Activated T-cell treated with anti-CD3 and anti-CD28 coated beads, Interleukin-2, amount 50 U/mL, for 72 hours (primary cell): ENCODE results near the gene SLC29A1. TPM values are rescaled to one million over a fixed set of nuclear protein-coding genes. Genes with fewer than 3 reads are reported as not detected.

Experiments
- ATAC-seq, 2 donors: fragments of 150-1000 bp; cut with Tn5 transposase; replicated peaks in 1 of 2; 2 replicates each; pipeline ENCODE4 v1.10.0; 2021; ENCODE audit warnings: moderate library complexity in 2 of 2, mild to moderate bottlenecking in 1 of 2
- DNase-seq, 2 donors: peaks; one replicate each; pipeline ENCODE4 v3.0.0; 2021 to 2022; ENCODE audit warnings: mixed read lengths in 1 of 2
- H3K27ac Mint-ChIP-seq: one replicate; pipeline ENCODE4 v1.8.0; 2022; ENCODE audit warnings: mild to moderate bottlenecking, moderate library complexity, mixed read lengths
- H3K27me3 Mint-ChIP-seq: one replicate; pipeline ENCODE4 v1.8.0; 2022; ENCODE audit warnings: low read depth, mixed read lengths
- H3K36me3 Mint-ChIP-seq, 2 donors: one replicate each; pipeline ENCODE4 v1.8.0; 2022; ENCODE audit warnings: mixed read lengths in 2 of 2, mild to moderate bottlenecking in 1 of 2; ENCODE audit not compliant: insufficient read depth in 2 of 2
- H3K4me1 Mint-ChIP-seq: one replicate; pipeline ENCODE4 v1.8.0; 2022; ENCODE audit warnings: low read depth, mixed read lengths
- H3K4me3 Mint-ChIP-seq, 2 donors: one replicate each; pipeline ENCODE4 v1.8.0; 2022; ENCODE audit warnings: mild to moderate bottlenecking in 2 of 2, mixed read lengths in 2 of 2, moderate library complexity in 2 of 2
- H3K9me3 Mint-ChIP-seq, 2 donors: one replicate each; pipeline ENCODE4 v1.8.0; 2022; ENCODE audit warnings: mixed read lengths in 2 of 2
- total RNA-seq, 2 donors: library from RNA; stranded (reverse); gene quantifications; one replicate each; pipeline ENCODE4 v1.2.3, GENCODE V29; 2022

Gene SLC29A1
- total RNA-seq, 2 donors from 2014 or later: 21.7 to 28.0 TPM

DNA sequence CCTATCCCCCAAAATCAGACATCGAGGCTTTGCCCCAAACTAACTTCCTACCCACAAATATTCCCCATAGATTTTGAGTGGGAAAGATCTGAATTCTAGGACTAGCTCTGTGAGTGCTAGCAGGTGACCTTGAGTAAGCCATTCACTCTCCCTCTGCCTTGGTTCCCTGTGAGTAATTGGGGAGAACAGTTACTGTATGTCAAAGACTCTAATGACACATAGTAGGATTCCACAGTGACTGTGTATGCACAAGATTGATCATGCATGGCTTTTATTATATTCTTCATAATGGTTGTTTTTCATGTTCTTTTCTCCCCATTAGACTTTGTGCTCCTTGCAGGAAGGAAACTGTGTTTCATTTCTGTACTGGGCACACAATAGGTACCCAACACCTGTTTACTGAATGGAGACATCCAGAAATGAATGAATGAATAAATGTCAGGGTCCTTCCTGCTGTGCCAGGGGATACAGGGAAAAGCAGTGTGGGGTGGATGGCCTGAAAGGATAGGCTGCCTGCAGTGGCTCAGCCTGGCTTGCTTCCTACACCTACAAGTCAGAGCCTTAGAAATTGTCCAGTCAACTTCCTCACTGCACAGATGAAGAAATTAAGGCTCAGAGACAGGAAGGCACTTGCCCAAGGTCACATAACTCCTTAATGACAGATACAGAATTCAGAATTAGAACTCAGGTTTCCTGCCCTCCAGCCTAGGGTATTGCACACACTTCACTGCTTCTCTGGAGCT lies 46.0 kb downstream of the SLC29A1 start:
- peak; percentile 57 to 59 for ATAC-seq
- DNase-seq: no peak
- H3K9me3 Mint-ChIP-seq: no peaks in the 10 kb centered on the region
- H3K36me3 Mint-ChIP-seq: peaks cover 5% of the 10 kb centered on the region in 2 donors
- peaks cover 44% of the 10 kb centered on the region for H3K4me1 Mint-ChIP-seq
- peaks cover 68% of the 10 kb centered on the region for H3K27me3 Mint-ChIP-seq
- H3K27ac Mint-ChIP-seq: no peak overlapping the region
- H3K4me3 Mint-ChIP-seq: peak overlapping the region; percentile 53 to 75

DNA sequence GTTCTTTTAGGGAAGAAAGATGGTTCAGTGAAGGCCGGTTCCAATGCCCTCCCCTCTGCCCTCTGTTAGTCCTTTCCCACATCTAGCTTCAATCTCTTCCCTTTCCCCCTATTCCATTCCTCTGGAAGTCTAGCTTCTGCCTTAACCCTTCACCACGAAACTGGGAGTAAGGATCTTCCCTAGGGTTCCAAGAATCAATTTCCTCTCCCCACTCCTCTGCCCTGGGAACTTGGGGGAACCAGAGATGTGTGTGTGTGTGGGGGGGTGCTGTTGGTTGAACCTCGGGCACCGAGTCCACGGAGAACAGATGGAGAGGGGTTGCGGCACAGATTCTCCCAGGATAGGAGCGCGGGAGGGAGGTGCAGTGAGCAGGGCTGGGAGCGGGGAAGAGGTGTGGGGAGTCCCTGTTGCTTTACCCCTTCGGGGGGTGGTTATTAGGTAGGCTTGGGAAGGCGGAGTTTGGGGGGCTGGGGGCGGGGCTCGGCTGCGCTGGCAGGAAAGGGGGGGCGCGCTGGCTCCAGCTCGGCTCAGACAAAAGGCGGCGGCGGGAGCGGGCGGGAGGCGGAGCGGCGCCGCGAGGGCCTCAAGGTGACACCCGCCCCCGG lies 46.6 kb downstream of the SLC29A1 start, which contains the start of gene TMEM151B:
TMEM151B (plus strand) TSS at position 530 of the 605 bp plus-strand sequence. CDS start 293 bp downstream, outside the sequence.
- H3K36me3 Mint-ChIP-seq: peaks cover 0 to 2% of the 10 kb centered on the region in 2 donors
- no peaks in the 10 kb centered on the region for H3K9me3 Mint-ChIP-seq
- DNase-seq (no peak), ATAC-seq (no peak)
- no peak within 1 kb of the TSS for H3K27ac Mint-ChIP-seq
- H3K27me3 Mint-ChIP-seq: peaks cover 74% of the 10 kb centered on the region
- H3K4me1 Mint-ChIP-seq: peaks cover 41% of the 10 kb centered on the region
- H3K4me3 Mint-ChIP-seq: peak within 1 kb of the TSS; percentile 53 to 75

DNA sequence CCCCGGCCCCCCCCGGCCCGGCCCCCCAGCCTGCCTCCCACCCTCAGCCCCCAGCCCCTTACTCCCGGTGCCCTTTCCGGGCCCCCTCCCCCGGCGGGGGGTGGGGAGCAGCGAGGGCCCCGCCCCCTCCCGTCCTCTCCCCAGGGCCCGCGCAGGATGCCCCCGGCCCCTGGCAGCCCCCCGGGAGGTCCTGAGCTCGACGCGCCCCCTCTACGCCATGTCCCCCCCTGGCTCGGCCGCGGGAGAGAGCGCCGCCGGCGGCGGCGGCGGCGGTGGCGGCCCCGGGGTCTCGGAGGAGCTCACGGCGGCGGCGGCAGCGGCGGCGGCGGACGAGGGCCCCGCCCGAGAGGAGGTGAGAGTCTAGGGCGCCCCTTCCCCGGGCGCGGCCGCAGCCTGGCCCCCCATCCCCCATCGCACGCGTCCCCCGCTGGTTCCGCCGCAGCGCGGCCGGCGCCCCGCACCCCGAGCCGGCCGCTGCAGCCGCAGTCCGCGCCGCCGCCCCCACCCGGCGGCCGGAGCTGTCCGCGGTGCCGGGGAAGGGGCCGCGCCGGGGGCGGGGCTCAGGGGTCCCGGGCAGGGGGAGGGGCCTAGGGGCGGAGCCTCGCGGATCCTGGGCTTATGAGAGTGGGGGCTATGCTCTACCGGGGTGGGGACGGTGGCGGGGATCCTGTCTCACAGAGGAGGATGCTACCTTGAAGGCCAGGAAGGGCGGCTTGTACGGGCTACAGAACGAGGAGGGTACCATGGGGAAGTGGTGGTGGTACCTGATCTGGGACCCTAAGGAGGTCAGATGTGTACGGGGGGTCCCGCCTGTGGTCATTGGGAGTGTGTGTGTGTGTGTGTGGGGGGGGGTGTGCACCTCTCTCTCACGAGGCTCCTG lies 47.4 kb downstream of the SLC29A1 start:
- H3K4me1 Mint-ChIP-seq: peaks cover 39% of the 10 kb centered on the region
- H3K27me3 Mint-ChIP-seq: peaks cover 74% of the 10 kb centered on the region
- ATAC-seq: no peak
- H3K4me3 Mint-ChIP-seq: peak overlapping the region; percentile 51 to 70
- no peak overlapping the region for H3K27ac Mint-ChIP-seq
- no peaks in the 10 kb centered on the region for H3K36me3 Mint-ChIP-seq
- no peak for DNase-seq
- H3K9me3 Mint-ChIP-seq: no peaks in the 10 kb centered on the region

DNA sequence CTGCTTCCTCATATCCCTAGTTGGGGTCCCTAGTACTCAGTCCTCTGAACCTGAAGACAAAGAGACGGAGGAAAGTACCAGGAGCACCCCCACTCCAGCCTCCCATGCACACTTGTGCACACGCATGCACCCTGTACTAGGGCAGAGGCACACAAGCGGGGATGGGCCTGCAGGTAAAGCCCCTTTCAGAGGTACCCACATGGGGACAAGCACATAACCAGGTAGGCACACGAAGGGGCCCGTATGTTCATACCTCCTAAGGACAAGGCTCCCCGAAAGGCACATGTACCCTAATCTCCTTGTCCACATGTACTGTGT lies 48.0 kb downstream of the SLC29A1 start:
- ATAC-seq (no peak), DNase-seq (no peak)
- Mint-ChIP-seq H3K27me3 (peaks cover 74% of the 10 kb centered on the region), H3K27ac (no peak overlapping the region), H3K36me3 (no peaks in the 10 kb centered on the region), H3K9me3 (no peaks in the 10 kb centered on the region), H3K4me1 (peaks cover 33% of the 10 kb centered on the region), H3K4me3 (peak overlapping the region; percentile 10 to 70)

DNA sequence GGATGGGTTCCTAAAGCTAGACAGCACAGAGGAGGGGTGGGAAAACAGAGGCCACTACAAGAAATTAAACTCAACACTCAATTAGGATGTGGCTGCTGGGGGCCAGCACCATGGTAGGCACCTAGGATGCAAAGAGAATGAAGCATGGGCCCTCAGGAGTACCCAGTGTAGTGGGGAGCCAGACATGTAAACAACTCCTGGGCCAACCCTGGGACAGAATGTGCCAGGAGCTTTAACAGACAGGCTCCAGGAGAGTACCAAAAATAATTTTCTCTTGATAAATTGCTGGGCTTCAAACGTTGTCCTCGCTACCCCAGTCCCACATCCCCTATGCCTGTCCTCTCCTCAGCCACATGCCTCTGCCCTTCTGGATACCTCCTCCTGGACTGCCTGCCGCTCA lies 48.5 kb downstream of the SLC29A1 start:
- Mint-ChIP-seq H3K36me3 (no peaks in the 10 kb centered on the region), H3K4me1 (peaks cover 28% of the 10 kb centered on the region), H3K4me3 (no peak overlapping the region), H3K27me3 (peaks cover 74% of the 10 kb centered on the region), H3K9me3 (no peaks in the 10 kb centered on the region), H3K27ac (no peak overlapping the region)
- ATAC-seq (no peak), DNase-seq (no peak)

GRCh38 chr6:44272529-44272928 lies 49.1 kb downstream of the SLC29A1 start:
- ATAC-seq: no peak
- no peaks in the 10 kb centered on the region for H3K9me3 Mint-ChIP-seq
- peaks cover 21% of the 10 kb centered on the region for H3K4me1 Mint-ChIP-seq
- no peak for DNase-seq
- no peak overlapping the region for H3K27ac Mint-ChIP-seq
- H3K4me3 Mint-ChIP-seq: no peak overlapping the region
- peaks cover 74% of the 10 kb centered on the region for H3K27me3 Mint-ChIP-seq
- H3K36me3 Mint-ChIP-seq: no peaks in the 10 kb centered on the region

- Mint-ChIP-seq H3K9me3 (no peaks in the 10 kb centered on the region), H3K36me3 (no peaks in the 10 kb centered on the region), H3K4me1 (peaks cover 17% of the 10 kb centered on the region), H3K4me3 (no peak overlapping the region), H3K27me3 (peaks cover 74% of the 10 kb centered on the region), H3K27ac (no peak overlapping the region)
- DNase-seq (no peak), ATAC-seq (no peak)
These were observed 49.7 kb downstream of the SLC29A1 start for GRCh38 chr6:44272999-44273566.

DNA sequence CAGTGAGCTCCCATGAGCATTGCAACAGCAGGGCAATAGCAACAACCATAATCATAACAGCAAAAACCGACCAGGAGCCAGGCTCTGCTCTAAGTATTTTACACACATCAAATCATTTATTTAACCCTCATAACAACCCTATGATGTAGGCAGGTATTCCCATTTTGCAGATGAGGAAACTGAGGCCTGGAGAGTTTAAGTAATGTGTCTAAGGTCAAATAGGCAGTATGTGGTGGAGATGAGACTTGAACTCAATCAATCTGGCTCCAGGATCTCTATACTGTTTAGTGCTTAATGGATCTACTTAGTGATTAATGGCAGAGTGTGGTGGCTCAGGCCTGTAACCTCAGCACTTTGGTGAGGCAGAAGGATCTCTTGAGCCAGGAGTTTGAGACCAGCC lies 50.2 kb downstream of the SLC29A1 start:
- ATAC-seq: no peak
- H3K4me3 Mint-ChIP-seq: no peak overlapping the region
- peaks cover 74% of the 10 kb centered on the region for H3K27me3 Mint-ChIP-seq
- H3K9me3 Mint-ChIP-seq: no peaks in the 10 kb centered on the region
- no peaks in the 10 kb centered on the region for H3K36me3 Mint-ChIP-seq
- no peak for DNase-seq
- no peak overlapping the region for H3K27ac Mint-ChIP-seq
- peaks cover 15% of the 10 kb centered on the region for H3K4me1 Mint-ChIP-seq

DNA sequence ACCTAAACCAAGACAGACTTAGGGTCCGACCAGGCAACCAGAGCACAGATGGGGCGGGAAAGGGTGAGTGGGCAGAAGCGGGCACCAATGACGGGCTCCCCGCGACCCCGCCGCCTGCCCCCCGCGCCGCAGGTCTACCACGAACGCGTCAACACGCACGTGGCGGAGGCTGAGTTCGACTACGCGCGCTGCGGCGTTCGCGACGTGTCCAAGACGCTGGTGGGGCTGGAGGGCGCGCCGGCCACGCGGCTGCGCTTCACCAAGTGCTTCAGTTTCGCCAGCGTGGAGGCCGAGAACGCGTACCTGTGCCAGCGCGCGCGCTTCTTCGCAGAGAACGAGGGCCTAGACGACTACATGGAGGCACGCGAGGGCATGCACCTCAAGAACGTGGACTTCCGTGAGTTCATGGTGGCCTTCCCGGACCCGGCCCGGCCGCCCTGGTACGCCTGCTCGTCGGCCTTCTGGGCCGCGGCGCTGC lies 51.9 kb downstream of the SLC29A1 start:
- no peak for ATAC-seq
- DNase-seq: no peak
- Mint-ChIP-seq H3K4me3 (peak overlapping the region in 1 of 2 donors; percentile 40), H3K9me3 (no peaks in the 10 kb centered on the region), H3K36me3 (no peaks in the 10 kb centered on the region), H3K27me3 (peaks cover 68% of the 10 kb centered on the region), H3K27ac (no peak overlapping the region), H3K4me1 (peaks cover 4% of the 10 kb centered on the region)

GRCh38 chr6:44275749-44276648 lies 52.6 kb downstream of the SLC29A1 start:
- Mint-ChIP-seq H3K27ac (no peak overlapping the region), H3K36me3 (no peaks in the 10 kb centered on the region), H3K9me3 (no peaks in the 10 kb centered on the region), H3K4me3 (peak overlapping the region in 1 of 2 donors; percentile 40), H3K4me1 (peaks cover 7% of the 10 kb centered on the region), H3K27me3 (peaks cover 67% of the 10 kb centered on the region)
- DNase-seq: no peak
- peak; percentile 61 to 70 for ATAC-seq

DNA sequence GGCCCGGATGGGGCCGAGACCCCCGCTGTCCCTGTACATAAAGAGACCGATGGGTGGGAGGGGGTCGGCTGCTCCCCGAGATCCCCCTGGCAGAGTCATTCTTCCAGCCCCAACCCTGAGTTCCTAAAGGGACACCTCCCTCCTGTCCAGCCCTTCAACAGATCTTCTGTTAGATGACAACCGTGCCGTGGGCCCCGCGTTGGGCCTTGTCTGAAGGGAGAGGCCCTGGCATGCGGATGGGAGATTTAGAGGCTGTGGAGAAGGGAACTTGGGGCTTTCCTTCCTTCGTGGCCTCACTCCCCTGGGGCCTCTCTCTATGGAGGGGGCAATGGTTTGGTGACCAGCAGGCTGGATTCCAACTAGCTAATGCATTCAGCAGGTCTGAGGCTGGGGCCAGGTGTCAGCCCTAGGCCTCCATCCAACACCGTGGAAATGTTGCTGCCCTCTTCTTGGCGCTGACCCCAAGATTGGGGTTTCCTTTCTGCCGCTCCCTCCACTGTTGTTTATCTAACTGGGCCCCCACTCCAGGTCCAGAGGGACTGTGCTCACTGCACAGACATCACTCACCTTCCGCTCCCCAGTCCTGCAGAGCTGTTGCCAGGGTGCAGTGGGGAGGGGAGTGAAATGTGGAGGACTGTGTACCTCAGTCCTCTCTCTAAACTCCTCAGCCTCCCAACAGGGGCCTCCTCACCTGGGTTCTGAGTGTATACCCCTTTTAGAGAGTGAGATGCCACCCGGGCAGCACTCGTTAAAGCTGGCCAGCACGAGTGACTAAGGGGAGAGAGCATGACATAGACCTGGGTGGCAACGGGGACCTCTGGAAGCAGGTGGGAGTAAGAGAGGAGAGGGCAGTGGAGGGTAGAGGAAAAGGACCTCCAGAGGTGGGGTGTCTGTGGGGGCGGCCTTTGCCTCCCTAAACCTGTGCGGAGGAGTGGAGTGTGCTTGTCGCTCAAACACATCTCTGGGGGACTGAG lies 53.6 kb downstream of the SLC29A1 start:
- no peak for ATAC-seq
- peaks cover 58% of the 10 kb centered on the region for H3K27me3 Mint-ChIP-seq
- H3K36me3 Mint-ChIP-seq: no peaks in the 10 kb centered on the region
- peaks cover 7% of the 10 kb centered on the region for H3K4me1 Mint-ChIP-seq
- no peak for DNase-seq
- no peak overlapping the region for H3K27ac Mint-ChIP-seq
- H3K9me3 Mint-ChIP-seq: no peaks in the 10 kb centered on the region
- H3K4me3 Mint-ChIP-seq: peak overlapping the region in 1 of 2 donors; percentile 57
